Stimulated activated memory B cell treated with anti-CD40 and anti-IgM and Interleukin-4, amounts not matched to agents 10 μg/mL and 1 μg/mL and 100 μg/mL, for 72 hours (primary cell): Measurements from ENCODE around the gene AHCYL1.

Experiments
- ATAC-seq: fragments of 150-1000 bp; cut with Tn5 transposase; 2 replicates; pipeline ENCODE4 v1.10.0; 2021
- H3K27ac Mint-ChIP-seq: one replicate; pipeline ENCODE4 v1.8.0; 2022; ENCODE audit warnings: mild to moderate bottlenecking, mixed read lengths
- H3K27me3 Mint-ChIP-seq: one replicate; pipeline ENCODE4 v1.8.0; 2022; ENCODE audit warnings: mixed read lengths
- H3K36me3 Mint-ChIP-seq: one replicate; pipeline ENCODE4 v1.8.0; 2022; ENCODE audit warnings: mixed read lengths
- H3K4me1 Mint-ChIP-seq: one replicate; pipeline ENCODE4 v1.8.0; 2022; ENCODE audit warnings: mixed read lengths
- H3K4me3 Mint-ChIP-seq: one replicate; pipeline ENCODE4 v1.8.0; 2022; ENCODE audit warnings: mild to moderate bottlenecking, moderate library complexity, mixed read lengths
- H3K9me3 Mint-ChIP-seq: one replicate; pipeline ENCODE4 v1.8.0; 2022; ENCODE audit warnings: mixed read lengths

Gene AHCYL1

DNA sequence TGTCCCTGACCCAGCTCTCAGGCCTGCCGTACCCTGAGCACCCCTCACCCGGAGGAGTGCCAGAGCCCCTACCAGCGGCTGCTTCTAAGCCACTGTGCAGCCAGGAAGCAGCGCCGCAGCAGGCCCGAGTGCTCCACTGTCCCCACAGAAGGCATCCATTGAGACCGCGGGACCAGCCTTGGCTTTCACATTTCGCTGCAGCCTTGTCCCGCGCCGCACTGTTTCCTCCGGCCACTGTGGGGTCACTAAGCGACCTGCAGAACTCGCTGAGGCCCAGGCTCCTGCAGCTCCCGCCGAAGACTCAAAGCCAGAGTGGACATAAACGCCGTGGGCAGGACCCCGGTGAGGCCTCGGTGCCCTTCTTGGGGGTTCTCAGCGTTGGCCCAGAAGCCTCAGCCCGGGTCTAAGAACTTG is 82.9 kb downstream of the AHCYL1 start:
- Mint-ChIP-seq H3K4me1 (peaks cover 26% of the 10 kb centered on the region), H3K4me3 (peak overlapping the region; percentile 61), H3K27ac (no peak overlapping the region), H3K27me3 (peaks cover 72% of the 10 kb centered on the region), H3K36me3 (peaks cover 6% of the 10 kb centered on the region), H3K9me3 (no peaks in the 10 kb centered on the region)
- ATAC-seq = no peak

GRCh38 chr1:110067893-110068645 is 83.5 kb downstream of the AHCYL1 start:
- Mint-ChIP-seq H3K27ac (peak overlapping the region; percentile 6), H3K4me3 (peak overlapping the region; percentile 68), H3K4me1 (peaks cover 26% of the 10 kb centered on the region), H3K36me3 (peaks cover 6% of the 10 kb centered on the region), H3K27me3 (peaks cover 72% of the 10 kb centered on the region), H3K9me3 (no peaks in the 10 kb centered on the region)
- ATAC-seq = no peak

GRCh38 chr1:110068646-110069403 is 84.3 kb downstream of the AHCYL1 start:
- Mint-ChIP-seq H3K4me3 (peak overlapping the region; percentile 68), H3K27ac (peak overlapping the region; percentile 6), H3K27me3 (peaks cover 72% of the 10 kb centered on the region), H3K36me3 (peaks cover 2% of the 10 kb centered on the region), H3K9me3 (no peaks in the 10 kb centered on the region), H3K4me1 (peaks cover 26% of the 10 kb centered on the region)
- ATAC-seq = peak; percentile 47

- no peak overlapping the region for H3K27ac Mint-ChIP-seq
- peaks cover 26% of the 10 kb centered on the region for H3K4me1 Mint-ChIP-seq
- peaks cover 78% of the 10 kb centered on the region for H3K27me3 Mint-ChIP-seq
- H3K9me3 Mint-ChIP-seq = no peaks in the 10 kb centered on the region
- H3K4me3 Mint-ChIP-seq = peak overlapping the region; percentile 71
- no peaks in the 10 kb centered on the region for H3K36me3 Mint-ChIP-seq
- ATAC-seq = no peak
These were observed 85.1 kb downstream of the AHCYL1 start for GRCh38 chr1:110069404-110070281.

- no peaks in the 10 kb centered on the region for H3K36me3 Mint-ChIP-seq
- H3K4me3 Mint-ChIP-seq = peak overlapping the region; percentile 71
- no peak overlapping the region for H3K27ac Mint-ChIP-seq
- H3K27me3 Mint-ChIP-seq = peaks cover 77% of the 10 kb centered on the region
- no peak for ATAC-seq
- H3K9me3 Mint-ChIP-seq = no peaks in the 10 kb centered on the region
- H3K4me1 Mint-ChIP-seq = peaks cover 26% of the 10 kb centered on the region
These were observed 85.7 kb downstream of the AHCYL1 start for GRCh38 chr1:110070282-110070669.

- no peak for ATAC-seq
- H3K27me3 Mint-ChIP-seq = peaks cover 77% of the 10 kb centered on the region
- peaks cover 26% of the 10 kb centered on the region for H3K4me1 Mint-ChIP-seq
- H3K36me3 Mint-ChIP-seq = no peaks in the 10 kb centered on the region
- peak within 1 kb of the TSS; percentile 71 for H3K4me3 Mint-ChIP-seq
- no peaks in the 10 kb centered on the region for H3K9me3 Mint-ChIP-seq
- no peak within 1 kb of the TSS for H3K27ac Mint-ChIP-seq
These were observed 86.2 kb downstream of the AHCYL1 start, which contains the start of gene ALX3 for GRCh38 chr1:110070671-110071242. Gene ALX3 (minus strand): TSS chr1:110070672. CDS start chr1:110070612, 60 bp downstream.
